Measurements from ENCODE around the gene CDK5.
A peak's percentile ranks its signal among the peaks of the same experiment; 100 is the strongest.

Gene CDK5

DNA sequence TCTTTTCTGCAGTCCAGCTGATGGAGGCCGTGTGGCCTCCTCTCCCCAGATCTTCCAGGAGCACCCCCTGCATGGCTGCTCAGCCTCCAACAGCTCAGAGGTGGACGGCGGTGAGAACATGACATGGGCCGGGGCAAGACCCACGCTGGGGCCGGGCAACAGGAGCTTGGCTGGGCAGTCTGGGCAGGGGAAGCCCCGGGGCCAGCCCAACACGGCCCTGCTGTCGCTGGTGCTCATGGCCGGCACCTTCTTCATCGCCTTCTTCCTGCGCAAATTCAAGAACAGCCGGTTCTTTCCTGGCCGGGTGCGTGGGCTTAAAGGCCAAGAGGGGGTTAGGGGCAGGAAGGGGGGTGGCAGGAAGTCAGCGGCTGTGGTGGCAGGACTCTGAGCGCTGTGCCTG is 16.3 kb upstream of the CDK5 start:
- DNase-seq (ENCODE audit: low read depth in 3 of 3): no peak

GRCh38 chr7:151071032-151071866 is 13.6 kb upstream of the CDK5 start:
- DNase-seq (ENCODE audit: low read depth in 3 of 3): no peak

DNA sequence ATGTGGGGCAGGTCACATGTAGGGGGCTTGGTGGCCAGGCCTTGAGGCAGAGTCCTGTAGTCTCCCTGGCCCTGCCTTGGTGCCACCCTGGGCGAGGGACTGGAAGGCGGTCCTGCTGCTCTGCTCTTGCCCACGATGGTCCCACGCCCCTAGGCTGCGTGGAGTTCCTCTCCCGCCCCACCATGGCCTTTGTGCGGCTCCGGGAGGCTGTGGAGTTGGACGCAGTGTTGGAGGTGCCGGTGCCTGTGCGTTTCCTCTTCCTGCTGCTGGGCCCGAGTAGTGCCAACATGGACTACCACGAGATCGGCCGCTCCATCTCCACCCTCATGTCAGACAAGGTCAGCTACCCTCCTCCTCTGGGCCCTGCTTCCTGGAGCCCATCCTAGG is 12.9 kb upstream of the CDK5 start:
- DNase-seq (ENCODE audit: low read depth in 3 of 3): no peak

DNA sequence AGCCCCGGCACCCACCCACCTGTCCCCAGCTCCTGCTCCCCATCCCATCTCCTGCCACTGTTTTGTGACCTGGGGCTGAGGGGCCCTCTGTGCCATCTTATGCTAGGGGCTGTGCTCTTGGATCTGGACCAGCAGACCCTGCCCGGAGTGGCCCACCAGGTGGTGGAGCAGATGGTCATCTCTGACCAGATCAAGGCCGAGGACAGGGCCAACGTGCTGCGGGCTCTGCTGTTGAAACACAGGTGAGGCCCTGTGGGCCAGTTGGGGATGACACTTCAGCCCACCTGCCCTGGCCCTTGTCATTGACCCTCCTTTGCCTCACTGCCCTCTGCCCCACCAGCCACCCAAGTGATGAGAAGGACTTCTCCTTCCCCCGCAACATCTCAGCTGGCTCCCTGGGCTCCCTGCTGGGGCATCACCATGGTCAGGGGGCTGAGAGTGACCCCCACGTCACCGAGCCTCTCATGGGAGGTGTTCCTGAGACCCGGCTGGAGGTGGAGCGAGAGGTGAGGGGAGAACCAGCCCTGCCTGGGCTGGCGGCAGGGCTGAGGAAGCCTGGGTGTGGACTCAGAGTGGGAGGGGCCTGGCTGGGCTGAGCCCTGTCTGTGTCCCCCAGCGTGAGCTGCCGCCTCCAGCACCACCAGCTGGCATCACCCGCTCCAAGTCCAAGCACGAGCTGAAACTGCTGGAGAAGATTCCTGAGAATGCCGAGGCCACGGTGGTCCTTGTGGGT is 12.3 kb upstream of the CDK5 start:
- no peak for DNase-seq (ENCODE audit: low read depth in 3 of 3)

- no peak for DNase-seq (ENCODE audit: low read depth in 3 of 3)
Measured at GRCh38 chr7:151068069-151068773, 10.5 kb upstream of the CDK5 start.

GRCh38 chr7:151066273-151066974 is 8.7 kb upstream of the CDK5 start:
- no peak for DNase-seq (ENCODE audit: low read depth in 3 of 3)

- no peak for DNase-seq (ENCODE audit: low read depth in 3 of 3)
Measured at GRCh38 chr7:151065516-151065915, 7.8 kb upstream of the CDK5 start.

DNA sequence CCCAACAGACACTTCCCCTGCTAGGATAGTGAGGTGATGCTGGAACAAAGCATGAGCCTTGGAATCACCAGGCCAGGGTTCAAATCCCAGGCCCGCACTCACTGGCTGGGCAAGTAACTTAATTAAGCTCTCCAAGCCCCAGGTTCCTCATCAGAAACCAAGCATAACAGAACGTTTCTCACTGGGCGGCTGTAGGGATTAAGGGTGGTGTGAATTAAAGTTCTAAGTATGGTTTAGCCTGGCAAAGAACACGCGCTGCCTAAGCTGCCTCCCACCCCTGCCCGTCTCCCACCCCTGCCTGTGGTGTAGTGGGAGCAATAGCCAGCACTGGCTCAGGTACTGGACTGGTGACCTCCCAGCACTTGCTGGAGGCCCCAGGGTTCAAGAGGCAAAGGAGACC is 7.3 kb upstream of the CDK5 start:
- DNase-seq (ENCODE audit: low read depth in 3 of 3): no peak

- DNase-seq (ENCODE audit: low read depth in 3 of 3): no peak
Measured at GRCh38 chr7:151064454-151064853, 6.8 kb upstream of the CDK5 start.

GRCh38 chr7:151063212-151063561 is 5.5 kb upstream of the CDK5 start:
- DNase-seq (ENCODE audit: low read depth in 3 of 3): no peak

- no peak for DNase-seq (ENCODE audit: low read depth in 3 of 3)
Measured at GRCh38 chr7:151062399-151063211, 4.9 kb upstream of the CDK5 start.

DNA sequence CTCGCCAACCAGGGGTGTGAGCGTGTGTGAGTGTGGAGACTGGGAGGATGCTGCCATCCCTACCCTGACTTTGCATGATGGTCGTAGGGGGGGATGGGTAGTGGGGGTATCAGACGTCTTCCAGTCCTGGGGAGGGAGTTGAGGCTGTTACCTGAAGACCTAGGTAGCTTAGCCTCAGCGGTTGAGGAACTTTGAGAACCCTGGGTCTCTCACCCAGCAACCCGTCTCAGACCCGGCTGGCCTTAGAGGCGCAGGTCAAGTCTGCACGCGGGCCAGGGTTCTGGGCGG is 4.4 kb upstream of the CDK5 start:
- DNase-seq (ENCODE audit: low read depth in 3 of 3): no peak

GRCh38 chr7:151061213-151062110 is 3.8 kb upstream of the CDK5 start:
- no peak for DNase-seq (ENCODE audit: low read depth in 3 of 3)

DNA sequence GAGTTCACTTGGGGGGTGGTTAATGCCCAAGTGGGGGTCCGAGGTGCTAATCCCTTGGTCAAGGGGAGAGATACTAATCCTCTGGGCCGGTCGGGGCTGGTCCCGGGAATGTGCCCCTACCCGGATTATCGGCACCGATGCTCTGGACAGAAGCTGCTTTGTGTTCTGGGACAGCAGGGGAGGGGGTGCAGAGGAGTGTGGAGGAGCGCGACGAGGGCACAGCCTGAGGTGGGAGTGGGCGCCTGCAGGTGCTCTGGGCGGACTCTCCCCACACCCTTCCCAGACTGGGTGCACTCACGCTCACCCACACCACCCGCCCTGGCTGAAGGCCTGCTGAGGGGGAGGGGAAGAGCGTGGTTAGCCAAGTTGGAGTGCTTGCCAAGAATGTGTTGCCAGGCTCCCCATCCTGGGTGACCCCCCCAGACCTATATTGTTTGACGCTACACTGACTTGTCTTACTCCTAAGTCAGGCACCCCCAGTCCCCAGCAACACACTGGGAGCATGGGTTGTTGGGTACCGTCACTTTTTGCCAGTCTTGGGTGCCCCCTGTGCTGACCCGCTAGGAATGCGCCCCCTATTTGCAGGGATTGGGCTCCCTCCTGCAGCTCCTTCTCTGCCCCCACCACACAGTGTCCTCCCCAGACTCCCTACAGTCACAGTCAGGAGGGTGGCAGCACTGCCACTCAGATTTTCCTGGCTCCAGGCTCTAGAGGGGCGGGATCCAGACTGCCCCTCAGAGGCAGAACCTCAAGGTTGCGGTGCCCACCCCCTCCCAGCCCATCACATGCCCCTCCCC is 2.9 kb upstream of the CDK5 start:
- no peak for DNase-seq (ENCODE audit: low read depth in 3 of 3)

- no peak for DNase-seq (ENCODE audit: low read depth in 3 of 3)
Measured at GRCh38 chr7:151060113-151060415, 2.4 kb upstream of the CDK5 start.

GRCh38 chr7:151059367-151060112 is 1.8 kb upstream of the CDK5 start, which contains the start of gene SLC4A2:
Gene SLC4A2, plus strand, starts transcription at chr7:151059589. Its CDS starts 2,399 bp downstream, at chr7:151061988.
- peak in 2 of 3 donors; percentile 49 to 69 for DNase-seq (ENCODE audit: low read depth in 3 of 3)

- DNase-seq (ENCODE audit: low read depth in 3 of 3): no peak
Measured at GRCh38 chr7:151058781-151059366, 1.2 kb upstream of the CDK5 start.

GRCh38 chr7:151057989-151058780 is 488 bp upstream of the CDK5 start:
- peak; percentile 92 to 96 (median 96) for DNase-seq (ENCODE audit: low read depth in 3 of 3)
